CD4-positive, alpha-beta T cell treated with Interleukin-6 for 4 hours (primary cell): Measurements from ENCODE around the gene ILK.

Experiments used
- DNase-seq: peaks from one replicate; pipeline ENCODE4 v3.0.0-alpha.2; 2020; ENCODE audit warnings: mixed read lengths

Gene ILK

GRCh38 chr11:6638429-6638828 is 34.9 kb downstream of the ILK start:
- no peak for DNase-seq

GRCh38 chr11:6640036-6640984 is 36.7 kb downstream of the ILK start:
- no peak for DNase-seq

- DNase-seq, result no peak
These were observed 37.6 kb downstream of the ILK start for GRCh38 chr11:6640985-6641701.

- DNase-seq, result no peak
These were observed 39.4 kb downstream of the ILK start for GRCh38 chr11:6642957-6643356.

GRCh38 chr11:6646071-6646470 is 42.5 kb downstream of the ILK start:
- DNase-seq, result no peak

GRCh38 chr11:6646576-6646917 is 43.0 kb downstream of the ILK start:
- DNase-seq, result no peak

- DNase-seq, result peak; percentile 60
These were observed 43.5 kb downstream of the ILK start for GRCh38 chr11:6646918-6647679.

- DNase-seq, result no peak
These were observed 44.3 kb downstream of the ILK start for GRCh38 chr11:6647836-6648235.

- no peak for DNase-seq
These were observed 44.9 kb downstream of the ILK start for GRCh38 chr11:6648501-6648900.

GRCh38 chr11:6650104-6650503 is 46.5 kb downstream of the ILK start:
- no peak for DNase-seq

GRCh38 chr11:6650980-6651379 is 47.4 kb downstream of the ILK start:
- peak; percentile 48 for DNase-seq

GRCh38 chr11:6652182-6652581 is 48.6 kb downstream of the ILK start:
- no peak for DNase-seq

- no peak for DNase-seq
These were observed 49.5 kb downstream of the ILK start for GRCh38 chr11:6653097-6653496.

GRCh38 chr11:6653656-6654055 is 50.1 kb downstream of the ILK start:
- DNase-seq, result no peak

- no peak for DNase-seq
These were observed 50.9 kb downstream of the ILK start for GRCh38 chr11:6654281-6655019.

GRCh38 chr11:6655020-6655789 is 51.6 kb downstream of the ILK start:
- DNase-seq, result peak; percentile 47

- DNase-seq, result peak; percentile 63
These were observed 52.4 kb downstream of the ILK start, which contains the start of gene DCHS1 for GRCh38 chr11:6655790-6656583. Gene DCHS1 (minus strand): TSS chr11:6655809. CDS start chr11:6641613, 14,196 bp downstream.

GRCh38 chr11:6656584-6656915 is 53.0 kb downstream of the ILK start:
- no peak for DNase-seq

GRCh38 chr11:6656936-6657335 is 53.4 kb downstream of the ILK start:
- DNase-seq, result no peak

- DNase-seq, result no peak
These were observed 53.8 kb downstream of the ILK start for GRCh38 chr11:6657346-6657745.

GRCh38 chr11:6658647-6659046 is 55.1 kb downstream of the ILK start:
- no peak for DNase-seq
